GM19463 (cell line): ENCODE results near the gene EP400.

ENCODE experiments used
- ATAC-seq: cut with Tn5 transposase; IDR thresholded peaks from one replicate; pipeline ENCODE4 v1.9.1; 2021; ENCODE audit warnings: mild to moderate bottlenecking, moderate library complexity; ENCODE audit not compliant: unreplicated experiment

Gene EP400

DNA sequence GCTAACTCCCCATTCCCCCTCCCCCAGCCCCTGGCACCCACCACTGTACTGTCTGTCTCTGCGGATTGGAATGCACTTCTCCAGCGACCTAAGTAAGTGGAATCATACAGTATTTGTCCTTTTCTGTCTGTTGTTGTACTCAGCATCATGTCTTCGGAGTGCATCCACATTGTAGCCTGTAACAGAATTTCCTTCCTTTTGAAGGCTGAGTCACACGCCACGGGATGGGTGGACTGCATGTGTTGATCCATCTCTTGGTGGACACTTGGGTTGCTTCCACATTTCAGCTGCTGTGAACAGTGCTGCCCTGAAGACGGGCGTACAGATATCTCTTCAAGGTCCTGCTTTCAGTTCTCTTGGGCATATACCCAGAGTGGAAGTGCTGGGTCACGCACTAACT, 160.0 kb downstream of the EP400 start:
- no peak for ATAC-seq

DNA sequence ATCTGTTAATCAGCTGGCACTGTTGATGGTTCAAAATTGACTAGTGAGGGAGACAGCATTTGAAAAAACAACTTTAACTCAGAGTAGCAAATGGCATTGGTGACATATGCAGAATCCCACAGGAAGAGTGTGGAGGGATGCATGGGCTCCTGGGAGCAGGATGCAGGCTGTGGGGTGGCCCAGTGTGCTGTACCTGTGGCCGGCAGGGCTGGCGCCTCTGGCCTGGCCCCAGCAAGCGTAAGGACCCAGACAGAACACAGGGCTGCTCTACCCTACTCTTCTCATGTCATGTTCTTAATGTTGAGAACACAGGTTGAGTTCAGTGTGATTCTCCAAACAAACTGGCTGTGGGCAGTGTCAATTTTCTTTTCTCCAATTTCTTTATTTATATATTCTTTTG, 160.9 kb downstream of the EP400 start:
- ATAC-seq = no peak

DNA sequence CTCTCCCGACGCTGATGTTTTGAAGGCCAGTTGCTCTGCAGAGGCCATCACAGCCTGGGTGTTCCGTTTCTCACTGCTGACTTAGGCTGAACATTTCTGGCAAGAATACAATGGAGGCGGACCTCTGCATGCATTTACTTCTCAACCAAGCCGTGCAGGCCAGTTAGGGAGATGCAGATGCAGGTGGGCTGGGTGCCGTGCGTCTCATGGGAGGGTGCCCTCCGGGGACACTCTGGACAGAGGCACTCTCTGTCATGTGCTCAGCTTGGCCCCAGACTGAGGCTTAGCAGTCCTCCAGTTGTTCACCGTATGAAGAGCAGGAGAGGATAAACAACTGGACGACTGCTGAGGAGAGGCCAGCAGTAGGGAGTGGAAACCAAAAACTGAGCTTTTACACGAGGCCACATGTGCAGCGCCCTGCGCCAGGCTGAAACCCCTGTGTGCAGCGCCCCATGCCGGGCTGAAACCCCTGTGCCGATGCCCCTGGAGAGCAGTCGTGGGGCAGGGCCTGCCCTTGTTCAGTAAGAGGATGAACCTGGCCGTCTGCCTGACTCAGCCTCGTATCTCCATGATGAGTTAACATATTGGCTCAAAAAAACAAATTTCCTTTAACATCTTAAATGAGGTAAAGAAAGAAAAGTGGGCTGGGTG, 162.0 kb downstream of the EP400 start:
- ATAC-seq = no peak

DNA sequence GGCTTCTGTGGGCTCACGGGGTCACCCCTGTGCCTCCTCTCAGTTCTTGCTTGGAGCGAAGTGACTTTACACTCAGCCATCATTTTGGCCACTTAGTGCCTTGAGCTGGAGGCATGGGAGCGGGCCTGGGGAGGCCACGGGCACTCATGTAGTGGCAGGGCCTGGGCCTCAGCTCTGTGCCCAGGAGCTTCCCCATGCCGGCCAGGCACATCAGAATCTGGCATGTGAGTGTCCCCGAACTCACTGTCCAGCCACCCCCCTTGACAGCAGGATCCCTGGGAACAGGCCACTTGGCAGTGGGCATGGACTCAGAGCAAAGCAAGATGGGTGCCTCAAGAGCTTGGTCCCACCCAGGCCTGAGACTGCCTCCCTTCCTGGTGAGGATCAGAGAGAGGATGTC, 164.9 kb downstream of the EP400 start:
- ATAC-seq = no peak

DNA sequence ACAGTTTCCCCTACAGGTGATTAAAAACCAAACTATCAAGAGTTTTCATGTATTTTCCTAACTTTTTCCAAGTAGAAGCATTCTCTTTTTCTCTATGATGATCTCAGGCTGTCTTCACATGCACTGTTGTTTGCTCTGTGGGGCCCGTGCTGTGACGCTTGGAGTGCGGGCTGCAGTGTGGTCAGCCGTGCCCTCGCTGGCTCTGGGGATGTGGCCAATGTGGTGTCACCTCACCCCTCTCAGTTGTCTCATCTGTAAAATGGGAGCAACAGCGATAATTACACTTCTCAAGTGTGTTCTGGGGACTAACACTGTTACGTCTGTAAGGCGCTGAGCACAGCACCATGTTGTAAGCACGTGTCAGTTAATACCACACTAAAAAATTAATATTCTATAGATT, 165.8 kb downstream of the EP400 start:
- no peak for ATAC-seq

DNA sequence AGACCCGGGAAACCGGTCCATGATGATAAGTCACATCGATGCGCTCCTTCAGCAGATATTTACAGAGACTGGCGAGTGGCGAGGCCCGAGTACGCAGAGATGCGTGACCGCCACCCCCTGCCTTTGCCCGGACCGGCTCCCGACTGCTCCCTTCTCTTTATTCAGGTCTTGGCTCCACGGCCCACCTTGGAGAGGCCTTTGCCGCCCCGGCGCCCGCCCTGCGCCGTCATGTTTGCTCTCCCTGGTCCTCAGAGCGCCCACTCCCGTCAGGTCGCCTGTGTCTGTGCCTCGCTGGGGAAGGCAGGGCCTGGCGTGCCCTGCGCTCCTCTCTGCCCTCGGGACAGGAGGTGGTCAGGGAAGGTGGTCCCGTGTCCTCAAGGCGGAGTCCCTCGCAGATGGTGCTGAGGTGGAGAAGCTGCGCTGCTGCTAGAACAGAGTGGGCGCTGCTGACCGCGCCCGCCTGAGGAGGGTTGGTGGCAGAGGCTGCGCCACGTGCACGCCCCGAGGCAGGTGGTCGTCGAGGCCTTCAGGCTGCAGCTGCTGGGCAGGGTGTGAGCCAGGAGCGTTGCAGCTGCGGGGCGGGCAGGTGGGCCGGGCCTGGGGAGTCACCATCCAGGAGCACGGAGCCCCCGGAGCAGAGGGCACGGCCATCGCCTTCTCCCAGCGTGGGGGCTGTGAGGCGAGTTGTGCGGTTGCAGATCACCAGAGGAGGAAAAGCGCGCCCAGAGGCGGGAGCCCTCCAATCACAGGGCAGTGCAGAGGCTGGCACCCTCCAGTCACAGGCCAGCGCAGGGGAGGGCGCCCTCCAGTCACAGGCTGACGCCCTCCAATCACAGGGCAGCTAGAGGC, 167.2 kb downstream of the EP400 start:
- ATAC-seq = no peak

DNA sequence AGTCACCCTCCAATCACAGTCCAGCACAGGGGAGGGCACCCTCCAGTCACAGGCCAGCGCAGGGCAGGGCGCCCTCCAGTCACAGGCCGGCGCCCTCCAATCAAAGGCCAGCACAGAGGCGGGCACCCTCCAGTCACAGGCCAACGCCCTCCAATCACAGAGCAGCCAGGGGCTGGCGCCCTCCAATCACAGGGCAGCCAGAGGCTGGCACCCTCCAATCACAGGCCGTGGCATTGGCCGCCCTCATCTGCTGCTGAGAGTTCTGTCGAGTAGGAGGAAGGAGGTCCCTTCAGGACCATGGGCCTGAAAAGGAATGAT, 167.8 kb downstream of the EP400 start:
- ATAC-seq = no peak

DNA sequence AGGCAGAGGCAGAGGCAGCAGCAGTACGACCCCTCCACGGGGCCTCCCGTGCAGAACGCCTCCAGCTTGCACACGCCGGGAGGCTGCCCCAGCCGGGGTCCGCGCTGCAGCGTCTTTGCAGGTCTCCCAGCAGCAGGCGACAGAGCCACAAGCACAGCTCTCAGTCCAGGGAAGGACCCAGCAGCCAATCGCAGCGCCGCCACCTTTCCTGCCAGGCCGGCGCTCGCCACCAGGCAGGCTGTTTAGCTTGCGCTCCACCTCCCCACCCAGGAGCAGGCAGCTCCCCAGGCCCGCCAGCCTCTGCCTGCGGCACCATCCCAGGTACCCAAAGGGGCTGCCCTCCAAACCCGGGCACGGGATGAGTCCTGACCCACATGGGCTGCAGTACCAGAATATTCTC, 169.1 kb downstream of the EP400 start:
- no peak for ATAC-seq

DNA sequence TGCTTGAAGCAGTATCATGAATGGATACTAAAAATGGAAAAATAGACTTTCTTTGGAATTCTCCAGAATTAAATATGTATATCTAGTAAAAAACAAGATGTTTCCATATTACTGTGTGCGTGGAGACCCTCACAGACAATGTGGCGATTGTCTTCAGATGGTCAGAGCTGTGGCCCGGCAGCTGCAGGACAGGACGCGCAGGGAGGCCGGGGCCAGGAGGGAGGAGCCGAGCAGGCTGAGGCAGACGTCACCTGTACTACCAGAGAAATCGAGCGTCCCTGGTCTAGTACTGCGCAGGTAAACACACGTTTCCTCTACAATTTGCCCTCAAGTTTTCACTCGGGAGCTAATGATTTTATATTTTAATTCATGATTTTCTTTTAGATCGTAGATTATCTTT, 171.5 kb downstream of the EP400 start:
- no peak for ATAC-seq

DNA sequence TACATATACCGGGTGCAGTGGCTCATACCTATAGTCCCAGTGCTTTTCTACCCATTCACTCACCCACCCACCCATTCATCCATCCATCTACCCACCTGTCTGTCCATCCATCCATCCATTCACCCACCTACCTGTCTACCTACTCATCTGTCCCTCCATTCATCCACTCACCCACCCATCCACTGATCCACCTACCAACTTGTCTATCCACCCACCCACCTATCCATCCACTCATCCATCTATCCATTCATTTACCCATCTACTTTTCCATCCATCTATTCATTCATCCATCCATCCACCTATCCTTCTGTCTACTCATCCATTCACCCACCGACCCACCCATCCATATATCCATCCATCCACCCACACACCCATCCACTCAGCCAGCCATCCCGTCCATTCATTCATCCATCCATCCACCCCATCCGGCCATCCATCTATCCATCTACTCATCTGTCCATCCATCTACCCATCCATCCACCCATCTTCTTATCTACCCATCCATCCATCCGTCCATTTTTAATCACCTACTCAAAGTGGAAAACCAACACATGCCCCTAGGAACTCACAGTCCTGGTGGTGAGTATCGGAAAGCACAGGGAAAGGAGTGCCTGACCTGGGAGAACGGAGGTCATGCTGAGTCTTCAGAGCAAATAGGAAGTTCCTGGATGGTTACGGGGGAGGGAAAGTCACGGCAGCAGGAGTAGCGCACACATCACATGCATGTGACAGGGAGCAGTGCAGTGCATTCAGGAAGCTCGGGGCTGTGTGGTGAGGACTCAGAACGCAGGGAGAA, 174.4 kb downstream of the EP400 start:
- no peak for ATAC-seq

DNA sequence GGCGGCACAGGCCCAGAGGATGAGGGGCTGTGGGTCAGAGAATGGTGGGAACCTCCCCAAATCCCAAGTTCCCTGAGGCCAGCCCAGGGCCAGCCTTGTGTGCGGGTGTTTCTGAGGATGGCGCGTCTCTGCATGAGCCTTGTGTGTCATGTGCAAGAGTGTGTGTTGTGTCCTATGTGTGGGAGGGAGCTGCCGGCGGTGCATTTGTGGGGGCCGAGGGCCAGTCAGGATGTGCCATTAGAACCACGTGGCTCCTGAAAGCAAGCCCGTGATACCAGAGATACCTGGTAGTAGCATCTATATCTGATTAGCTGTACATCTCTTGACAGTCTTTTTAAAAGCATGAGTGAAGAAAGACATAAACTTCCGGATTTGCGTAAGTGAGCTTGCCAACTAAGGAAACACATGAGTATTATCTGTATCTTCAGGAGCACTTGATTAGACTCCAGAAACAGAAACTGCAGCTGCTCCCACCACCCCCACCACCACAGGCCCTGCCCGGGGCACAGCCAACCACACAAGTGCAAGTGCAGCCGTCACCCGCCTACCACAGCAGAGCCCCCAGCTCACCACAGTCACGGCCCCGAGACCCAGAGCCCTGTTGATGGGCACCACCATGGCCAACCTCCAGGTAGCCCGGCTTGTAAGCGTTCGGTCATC, 175.2 kb downstream of the EP400 start:
- no peak for ATAC-seq

DNA sequence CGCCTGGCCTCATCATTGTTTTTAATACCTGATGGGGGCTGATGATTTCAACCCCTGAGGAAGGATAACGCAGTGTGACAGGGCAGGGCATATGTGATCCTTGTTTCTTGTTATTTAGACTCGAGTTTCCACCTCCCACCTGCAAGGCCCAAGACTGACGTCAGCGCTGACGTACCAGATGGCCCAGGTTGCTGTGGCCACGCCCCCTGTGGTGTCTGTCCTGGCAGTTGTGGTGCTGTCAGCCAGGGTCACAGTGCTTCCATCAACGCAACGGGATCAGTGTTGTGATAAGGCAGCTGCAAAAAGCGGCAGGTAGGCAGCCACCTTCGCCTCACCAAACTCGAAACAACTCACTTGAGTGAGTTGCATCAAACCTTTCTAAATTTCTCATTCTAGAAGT, 176.0 kb downstream of the EP400 start:
- no peak for ATAC-seq

DNA sequence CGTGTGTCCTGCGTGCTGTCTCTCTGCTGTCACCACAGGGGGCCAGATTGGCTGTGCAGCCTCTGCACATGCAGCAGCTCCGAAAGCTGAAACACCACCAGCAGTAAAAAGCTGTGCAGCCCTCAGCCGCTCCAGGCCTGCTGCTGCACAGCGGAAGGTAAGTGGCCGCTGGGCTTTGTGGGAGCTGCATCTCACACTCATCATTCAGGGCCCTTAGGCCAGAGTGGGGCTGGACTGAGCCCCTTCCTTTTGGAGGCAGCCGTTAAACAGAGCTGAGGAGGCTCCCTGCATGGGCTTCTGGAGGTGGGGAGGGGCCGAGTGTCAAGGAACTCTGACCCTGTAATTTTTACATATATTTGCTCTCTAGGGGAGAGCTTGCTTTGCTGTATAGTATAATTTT, 177.3 kb downstream of the EP400 start:
- no peak for ATAC-seq

DNA sequence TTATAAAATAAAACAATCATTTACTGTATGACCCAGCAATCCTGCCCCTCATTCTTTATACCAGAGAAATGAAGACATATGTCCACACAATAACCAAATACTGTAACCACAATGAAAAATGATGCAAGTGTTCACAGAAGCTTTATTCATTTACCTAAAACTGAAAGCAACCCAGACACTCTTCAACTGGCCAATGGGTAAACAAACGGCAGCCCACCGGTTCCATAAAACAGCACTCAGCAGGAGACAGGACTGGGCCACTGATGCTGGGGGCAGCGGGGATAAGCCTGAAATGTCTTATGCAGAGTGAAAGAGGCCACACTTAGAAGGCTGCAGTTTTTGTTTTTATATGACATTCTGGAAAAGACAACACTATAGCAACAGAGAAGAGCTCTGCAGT, 179.3 kb downstream of the EP400 start:
- ATAC-seq = no peak

DNA sequence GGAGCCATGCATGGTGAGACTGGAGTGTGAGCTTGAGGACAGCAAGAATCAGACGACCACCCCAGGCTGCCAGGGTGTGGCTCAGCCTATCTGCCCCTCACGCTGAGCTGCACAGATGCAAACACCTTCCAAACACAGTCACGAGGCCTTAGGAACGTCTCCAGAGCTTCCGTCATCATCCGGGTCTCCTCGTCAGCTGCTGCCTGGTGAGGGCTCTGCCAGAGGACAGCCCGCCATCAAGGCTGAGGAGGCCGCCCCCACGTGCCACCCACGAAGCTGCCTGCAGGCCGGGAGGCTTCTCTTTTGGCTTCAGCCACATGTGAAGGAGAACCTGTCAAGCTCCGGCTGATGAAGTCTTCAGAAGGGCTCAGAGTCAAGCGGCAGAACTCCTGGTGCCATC, 180.9 kb downstream of the EP400 start:
- no peak for ATAC-seq
